ENCODE measurements around the gene PALM. TPM values are rescaled to one million over a fixed set of nuclear protein-coding genes. Genes with fewer than 3 reads are reported as not detected.

Gene PALM
- total RNA-seq, 1 donor from 2014 or later: under 0.01 TPM

DNA sequence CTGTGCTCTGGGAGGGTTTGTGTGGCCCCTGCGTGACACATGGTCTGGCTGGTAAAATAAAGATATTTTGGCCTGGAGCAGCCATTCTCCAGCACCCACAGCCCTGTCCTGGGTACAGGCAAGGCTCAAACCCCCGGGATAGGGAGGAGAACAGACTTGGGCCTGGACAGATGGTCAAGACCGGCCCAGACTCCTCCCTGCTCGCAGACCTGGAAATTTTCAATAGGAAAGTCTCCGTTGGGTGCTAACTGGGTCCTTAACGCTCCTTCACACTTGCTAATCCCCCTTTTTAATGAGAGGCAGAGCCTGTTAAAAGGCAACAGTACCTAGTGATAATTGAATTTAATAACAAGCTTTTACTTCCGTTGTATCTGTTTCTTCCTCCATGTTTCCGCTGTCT lies 2.5 kb downstream of the PALM start:
- Histone ChIP-seq H3K36me3 (ENCODE audit: control insufficient read depth, insufficient read depth, low read length) (no peaks in the 10 kb centered on the region), H3K4me3 (ENCODE audit: low read depth, low read length) (no peak overlapping the region), H3K27me3 (ENCODE audit: control insufficient read depth, insufficient read depth, low read length) (peaks cover 15% of the 10 kb centered on the region)
- TF ChIP-seq, protein P1, sequence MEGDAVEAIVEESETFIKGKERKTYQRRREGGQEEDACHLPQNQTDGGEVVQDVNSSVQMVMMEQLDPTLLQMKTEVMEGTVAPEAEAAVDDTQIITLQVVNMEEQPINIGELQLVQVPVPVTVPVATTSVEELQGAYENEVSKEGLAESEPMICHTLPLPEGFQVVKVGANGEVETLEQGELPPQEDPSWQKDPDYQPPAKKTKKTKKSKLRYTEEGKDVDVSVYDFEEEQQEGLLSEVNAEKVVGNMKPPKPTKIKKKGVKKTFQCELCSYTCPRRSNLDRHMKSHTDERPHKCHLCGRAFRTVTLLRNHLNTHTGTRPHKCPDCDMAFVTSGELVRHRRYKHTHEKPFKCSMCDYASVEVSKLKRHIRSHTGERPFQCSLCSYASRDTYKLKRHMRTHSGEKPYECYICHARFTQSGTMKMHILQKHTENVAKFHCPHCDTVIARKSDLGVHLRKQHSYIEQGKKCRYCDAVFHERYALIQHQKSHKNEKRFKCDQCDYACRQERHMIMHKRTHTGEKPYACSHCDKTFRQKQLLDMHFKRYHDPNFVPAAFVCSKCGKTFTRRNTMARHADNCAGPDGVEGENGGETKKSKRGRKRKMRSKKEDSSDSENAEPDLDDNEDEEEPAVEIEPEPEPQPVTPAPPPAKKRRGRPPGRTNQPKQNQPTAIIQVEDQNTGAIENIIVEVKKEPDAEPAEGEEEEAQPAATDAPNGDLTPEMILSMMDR (IDR thresholded peaks at IDR 0.05; ENCODE audit: insufficient read depth, low read length, severe bottlenecking): no peak
- DNase-seq (ENCODE audit: low read depth): no peak
- FAIRE-seq: no peak

DNA sequence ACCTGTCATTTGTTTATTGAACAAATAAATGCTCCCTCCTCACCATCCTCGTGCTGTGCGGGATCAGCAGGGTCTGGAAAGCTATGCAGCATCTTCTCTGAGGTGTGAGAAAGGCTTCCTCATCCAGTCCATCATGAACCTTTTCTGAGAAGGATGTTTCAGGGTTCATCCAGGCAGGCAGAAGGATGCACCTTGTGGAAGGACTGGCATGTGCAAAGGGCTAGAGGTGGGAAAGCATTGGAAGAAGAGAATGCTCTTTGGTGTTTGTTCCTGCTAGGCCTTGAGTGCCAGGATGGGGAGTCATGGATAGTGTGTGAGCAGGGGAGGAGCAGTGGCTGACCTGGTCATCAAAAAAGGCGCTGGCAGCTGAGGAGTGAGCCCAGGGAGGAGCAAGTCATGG lies 6.6 kb downstream of the PALM start:
- peaks cover 4% of the 10 kb centered on the region for H3K27me3 ChIP-seq (ENCODE audit: control insufficient read depth, insufficient read depth, low read length)
- TF ChIP-seq, protein P1 (IDR thresholded peaks at IDR 0.05; ENCODE audit: insufficient read depth, low read length, severe bottlenecking): no peak
- no peaks in the 10 kb centered on the region for H3K36me3 ChIP-seq (ENCODE audit: control insufficient read depth, insufficient read depth, low read length)
- H3K4me3 ChIP-seq (ENCODE audit: low read depth, low read length): no peak overlapping the region
- DNase-seq (ENCODE audit: low read depth) (no peak), FAIRE-seq (no peak)

DNA sequence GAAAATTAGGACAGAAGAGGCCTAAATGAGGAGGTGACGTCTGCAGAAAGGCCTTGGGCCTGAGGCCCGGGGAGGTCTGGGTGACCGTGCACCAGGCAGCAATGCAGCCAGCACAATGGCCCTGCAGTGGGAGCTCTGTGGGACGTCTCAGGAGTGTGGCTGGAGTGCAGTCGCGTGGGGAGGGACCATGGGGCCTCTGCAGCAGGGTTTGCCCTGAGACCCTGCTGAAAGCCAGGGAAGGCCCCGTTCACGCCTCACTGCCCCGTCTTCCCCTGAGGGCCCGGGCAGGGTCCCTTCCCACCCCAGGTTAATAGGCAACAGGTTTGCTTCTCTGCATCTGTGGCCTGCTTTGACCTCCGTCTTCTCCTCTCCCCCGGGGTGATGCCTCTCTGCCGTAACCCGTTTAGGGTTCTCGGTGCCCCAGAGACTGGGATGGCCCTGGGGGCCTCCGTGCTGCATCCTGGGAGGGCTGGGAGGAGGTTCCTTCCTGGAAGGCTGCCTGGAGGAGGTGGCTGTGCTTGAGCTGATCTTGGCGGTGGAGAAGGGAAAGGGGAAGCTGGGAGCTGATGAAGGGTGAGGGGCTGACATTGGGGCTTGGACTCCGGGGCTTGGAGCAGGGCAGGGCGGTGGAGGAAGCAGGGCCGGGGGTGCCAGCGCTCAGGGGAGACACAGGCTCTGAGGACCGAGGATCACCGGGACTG lies 9.7 kb downstream of the PALM start:
- TF ChIP-seq, protein P1 (IDR thresholded peaks at IDR 0.05; ENCODE audit: insufficient read depth, low read length, severe bottlenecking): no peak
- Histone ChIP-seq H3K27me3 (ENCODE audit: control insufficient read depth, insufficient read depth, low read length) (peaks cover 2% of the 10 kb centered on the region), H3K36me3 (ENCODE audit: control insufficient read depth, insufficient read depth, low read length) (no peaks in the 10 kb centered on the region), H3K4me3 (ENCODE audit: low read depth, low read length) (no peak overlapping the region)
- DNase-seq (ENCODE audit: low read depth) (no peak), FAIRE-seq (no peak)

DNA sequence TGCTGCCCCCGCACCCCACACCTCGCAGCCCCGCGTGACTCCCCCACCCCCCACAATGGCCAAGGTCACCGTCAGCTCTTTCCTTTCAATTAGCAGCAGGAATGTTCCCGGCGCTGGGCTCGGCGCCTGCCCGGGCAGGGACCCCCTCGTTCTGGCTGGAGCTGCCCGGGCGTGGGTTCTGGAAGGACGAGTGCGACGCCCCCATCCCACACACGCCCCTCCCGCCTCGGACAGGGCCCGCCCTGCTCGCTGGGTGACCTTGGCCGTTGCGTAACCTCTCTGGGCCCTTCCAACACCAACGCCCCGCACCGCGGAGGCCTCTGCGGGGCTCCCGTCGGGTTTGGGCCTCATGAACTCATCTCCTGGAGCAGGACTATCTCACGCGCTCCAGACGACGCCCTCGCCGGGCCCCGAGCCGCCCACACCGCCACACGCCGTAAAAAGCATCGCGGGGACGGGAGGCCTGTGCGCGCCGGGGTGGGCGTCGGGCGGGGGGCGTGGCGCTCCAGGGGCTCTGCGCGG lies 10.3 kb downstream of the PALM start:
- Histone ChIP-seq H3K27me3 (ENCODE audit: control insufficient read depth, insufficient read depth, low read length) (peaks cover 2% of the 10 kb centered on the region), H3K4me3 (ENCODE audit: low read depth, low read length) (no peak overlapping the region), H3K36me3 (ENCODE audit: control insufficient read depth, insufficient read depth, low read length) (no peaks in the 10 kb centered on the region)
- no peak for FAIRE-seq
- no peak for DNase-seq (ENCODE audit: low read depth)
- TF ChIP-seq, protein P1 (IDR thresholded peaks at IDR 0.05; ENCODE audit: insufficient read depth, low read length, severe bottlenecking): no peak

DNA sequence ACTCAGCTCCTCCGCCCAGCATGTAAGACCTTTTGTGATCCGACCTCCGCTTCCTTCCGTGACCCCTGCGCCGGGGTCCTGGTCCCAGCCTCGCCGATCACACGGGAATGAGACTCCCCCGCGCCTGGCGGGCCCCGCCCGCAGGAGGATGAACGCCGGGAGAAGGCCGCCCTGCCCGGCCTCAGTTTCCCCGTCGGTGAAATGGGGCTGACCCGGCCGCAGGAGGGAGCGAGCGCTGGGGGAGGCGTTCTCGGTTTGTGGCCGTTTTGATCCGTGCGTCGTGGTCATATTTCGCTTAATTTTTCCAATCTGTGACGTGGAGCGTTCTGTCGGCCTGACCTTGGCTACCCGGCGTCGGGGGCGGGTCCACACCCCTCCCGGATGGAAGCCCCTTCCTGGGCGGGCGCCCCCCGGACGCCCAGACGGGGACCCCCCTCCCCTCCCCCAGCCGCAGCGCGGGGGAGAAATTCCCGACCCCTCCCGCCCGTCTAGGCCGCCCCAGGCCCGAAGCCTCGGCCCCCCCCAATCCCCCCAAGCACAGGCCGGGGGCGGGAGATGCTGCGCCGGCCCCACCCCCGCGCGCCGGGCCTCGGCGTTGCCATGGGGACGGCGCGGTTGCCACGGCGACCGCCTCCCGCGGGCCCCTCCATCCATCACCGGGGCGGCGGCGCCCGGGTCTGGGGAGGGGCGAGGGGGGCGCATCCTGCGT lies 11.1 kb downstream of the PALM start:
- FAIRE-seq: no peak
- DNase-seq (ENCODE audit: low read depth): no peak
- peaks cover 2% of the 10 kb centered on the region for H3K27me3 ChIP-seq (ENCODE audit: control insufficient read depth, insufficient read depth, low read length)
- no peaks in the 10 kb centered on the region for H3K36me3 ChIP-seq (ENCODE audit: control insufficient read depth, insufficient read depth, low read length)
- TF ChIP-seq, protein P1 (IDR thresholded peaks at IDR 0.05; ENCODE audit: insufficient read depth, low read length, severe bottlenecking): no peak
- no peak overlapping the region for H3K4me3 ChIP-seq (ENCODE audit: low read depth, low read length)
